GM19238 (cell line): ENCODE results near the gene SETD1A.
A peak's percentile ranks its signal among the peaks of the same experiment; 100 is the strongest.

Experiments
- DNase-seq: peaks from one replicate; pipeline ENCODE4 v3.0.0; 2011; ENCODE audit warnings: low spot score; ENCODE audit not compliant: insufficient read length

SETD1A gene

DNA sequence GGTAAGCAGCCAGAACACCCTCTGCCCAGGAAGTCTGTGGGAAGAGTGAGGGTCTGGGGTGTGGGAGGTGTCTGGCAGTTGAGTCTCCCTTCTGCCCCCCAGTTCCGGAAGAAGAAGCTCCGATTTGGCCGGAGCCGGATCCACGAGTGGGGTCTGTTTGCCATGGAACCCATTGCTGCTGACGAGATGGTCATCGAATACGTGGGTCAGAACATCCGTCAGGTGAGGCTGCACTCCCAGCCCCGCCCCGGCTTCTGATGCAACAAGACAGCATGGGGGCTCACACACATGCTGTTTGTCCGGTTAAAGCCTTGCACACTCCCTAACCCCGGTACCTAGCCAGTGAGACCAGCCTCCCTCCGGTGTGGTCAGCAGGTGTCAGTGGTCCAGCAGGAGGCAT lies 23.4 kb downstream of the SETD1A start:
- no peak for DNase-seq

DNA sequence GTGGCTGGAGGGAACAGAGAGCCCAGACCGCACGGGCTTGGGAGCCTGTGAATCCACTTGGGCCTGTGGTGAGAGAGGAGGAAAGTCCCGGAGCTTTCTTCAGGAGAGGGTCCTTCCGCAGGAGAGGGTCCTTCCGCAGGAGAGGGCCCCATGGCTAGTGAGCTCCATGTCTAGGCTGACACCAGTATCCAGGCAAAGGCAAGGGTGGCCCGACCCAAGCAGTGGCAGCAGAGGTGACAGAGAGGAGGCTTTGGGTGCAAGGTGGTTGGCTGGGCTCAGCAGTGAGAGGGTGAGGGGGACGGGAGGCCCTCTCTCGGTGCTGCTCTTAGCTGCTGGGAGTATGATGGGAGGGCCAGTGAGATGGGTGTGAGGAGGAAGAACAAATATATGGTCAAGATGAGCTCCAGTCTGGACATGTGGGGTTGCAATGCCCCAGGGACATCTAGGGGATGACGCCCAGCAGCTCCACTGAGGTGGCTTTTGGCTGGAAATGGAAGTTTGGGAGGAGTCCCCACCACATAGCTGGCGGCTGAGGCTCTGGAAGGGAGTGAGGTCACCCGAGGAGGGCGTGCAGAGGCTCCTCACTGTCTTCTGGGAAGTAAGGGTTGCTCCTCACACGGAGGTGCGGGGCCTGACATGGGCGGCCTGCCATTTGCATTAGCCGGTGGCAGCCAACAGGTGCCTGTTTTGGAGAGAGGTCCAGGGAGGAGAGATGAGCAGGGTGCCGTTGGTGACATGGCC lies 25.2 kb downstream of the SETD1A start:
- no peak for DNase-seq

DNA sequence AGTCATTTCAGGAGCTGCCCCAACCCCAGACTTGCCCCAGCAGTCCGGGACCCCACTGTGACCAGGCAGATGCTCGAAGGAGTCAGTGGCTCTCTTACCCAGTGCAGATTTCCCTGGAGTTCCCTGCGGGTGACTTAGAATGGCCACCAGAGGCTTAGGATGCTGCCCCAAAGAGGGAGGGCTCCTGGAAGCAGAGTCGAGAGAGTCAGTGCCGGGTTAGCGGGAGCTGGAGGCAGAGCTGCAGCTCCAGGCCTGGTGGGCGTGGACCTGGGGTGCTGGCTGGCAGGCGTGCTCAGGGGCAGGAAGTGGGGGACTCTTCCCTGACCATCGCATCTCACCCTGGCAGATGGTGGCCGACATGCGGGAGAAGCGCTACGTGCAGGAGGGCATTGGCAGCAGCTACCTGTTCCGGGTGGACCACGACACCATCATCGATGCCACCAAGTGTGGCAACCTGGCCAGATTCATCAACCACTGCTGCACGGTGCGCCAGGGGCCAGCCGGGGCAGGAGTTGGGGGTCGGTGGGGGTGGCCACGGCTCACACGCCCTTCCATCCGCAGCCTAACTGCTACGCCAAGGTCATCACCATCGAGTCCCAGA lies 25.8 kb downstream of the SETD1A start:
- DNase-seq: no peak

DNA sequence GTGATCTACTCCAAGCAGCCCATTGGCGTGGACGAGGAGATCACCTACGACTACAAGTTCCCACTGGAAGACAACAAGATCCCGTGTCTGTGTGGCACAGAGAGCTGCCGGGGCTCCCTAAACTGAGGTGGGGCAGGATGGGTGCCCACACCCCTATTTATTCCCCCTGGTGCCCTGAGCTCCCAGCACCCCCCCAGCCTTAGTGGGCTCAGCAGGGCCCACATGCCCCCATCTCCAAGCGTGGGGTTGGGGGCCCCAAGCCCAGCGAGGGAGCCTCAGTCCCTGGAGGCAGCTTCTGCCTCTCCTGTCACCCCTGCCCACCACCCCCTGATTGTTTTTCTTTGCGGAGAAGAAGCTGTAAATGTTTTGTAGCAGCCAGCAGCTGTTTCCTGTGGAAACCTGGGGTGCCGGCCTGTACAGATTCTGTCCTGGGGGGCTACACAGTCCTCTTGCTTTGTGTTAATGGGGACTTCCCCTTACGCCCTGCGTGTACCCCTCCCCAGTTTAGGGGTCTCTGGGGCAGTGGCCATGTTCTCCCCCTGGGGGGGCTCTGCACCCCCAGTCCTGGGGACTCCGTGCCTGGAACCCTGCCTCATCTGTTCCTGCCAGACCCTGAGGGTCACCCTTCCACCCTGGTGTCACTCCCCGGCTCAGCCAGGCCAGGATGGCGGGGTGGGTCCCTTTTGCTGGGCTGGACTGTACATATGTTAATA lies 26.5 kb downstream of the SETD1A start:
- no peak for DNase-seq

DNA sequence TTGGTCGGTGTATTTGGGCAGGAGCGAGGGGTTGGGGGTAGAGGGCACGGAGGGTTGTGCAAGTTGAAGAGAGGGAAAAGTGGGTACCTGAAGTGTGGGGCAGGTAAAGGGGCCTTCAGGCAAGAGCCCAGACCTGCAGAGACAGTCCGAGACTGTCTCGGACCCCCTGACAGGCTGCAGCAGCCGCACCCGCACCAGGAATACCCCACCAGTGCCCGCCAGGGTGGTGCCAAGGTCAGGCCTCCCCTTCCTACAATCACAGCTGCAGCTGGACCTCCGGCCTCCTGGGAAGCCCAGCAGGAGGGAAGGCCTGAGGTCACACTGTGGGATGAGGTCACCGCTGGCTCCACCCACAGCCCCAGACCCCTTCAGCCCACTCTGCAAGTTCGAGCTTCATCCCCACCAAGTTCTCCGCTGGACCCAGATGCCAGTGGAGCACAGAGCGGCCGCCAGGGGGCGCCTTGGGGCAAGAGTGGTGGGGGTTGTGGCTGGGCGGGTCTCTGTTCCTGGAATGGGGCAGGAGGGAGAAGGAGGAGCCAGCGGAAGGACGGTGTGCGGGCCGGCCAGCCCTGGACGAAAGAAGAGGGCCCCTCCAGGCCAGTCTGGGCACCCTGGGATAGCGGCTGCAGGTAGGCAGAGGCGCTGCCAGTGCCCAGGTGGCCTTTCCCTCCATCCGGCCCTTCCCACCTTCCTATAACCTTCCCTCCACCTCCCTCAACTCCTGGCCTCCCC lies 27.3 kb downstream of the SETD1A start, which contains the start of gene HSD3B7:
Gene HSD3B7 (plus strand): TSS at position 539 of the 732 bp plus-strand sequence. CDS start 452 bp downstream, outside the sequence.
- peak; percentile 92 for DNase-seq

DNA sequence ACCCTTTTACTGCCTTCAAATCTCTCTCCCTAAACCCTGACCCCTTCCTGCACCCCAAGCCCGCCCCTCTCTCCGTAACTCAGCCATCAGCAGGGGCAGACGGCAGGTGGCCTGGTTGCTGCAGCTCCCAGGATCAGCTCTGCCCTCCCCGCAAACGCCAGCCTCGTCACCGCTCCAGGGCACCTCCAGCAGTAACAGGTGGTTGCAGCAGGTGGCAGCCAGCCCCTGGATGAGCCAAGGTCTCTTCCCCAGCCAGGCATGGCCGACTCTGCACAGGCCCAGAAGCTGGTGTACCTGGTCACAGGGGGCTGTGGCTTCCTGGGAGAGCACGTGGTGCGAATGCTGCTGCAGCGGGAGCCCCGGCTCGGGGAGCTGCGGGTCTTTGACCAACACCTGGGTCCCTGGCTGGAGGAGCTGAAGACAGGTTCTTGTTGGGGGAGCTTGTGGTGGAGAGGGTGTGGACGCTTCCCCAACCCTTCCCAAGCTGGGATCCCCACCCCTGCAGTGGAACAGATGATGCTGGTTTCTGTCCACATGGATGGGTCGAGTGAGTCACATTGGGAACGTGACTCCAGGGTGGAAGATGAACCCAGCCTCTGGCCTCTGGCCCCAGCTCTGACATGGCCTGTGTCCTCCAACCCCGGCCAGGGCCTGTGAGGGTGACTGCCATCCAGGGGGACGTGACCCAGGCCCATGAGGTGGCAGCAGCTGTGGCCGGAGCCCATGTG lies 28.0 kb downstream of the SETD1A start:
- no peak for DNase-seq

DNA sequence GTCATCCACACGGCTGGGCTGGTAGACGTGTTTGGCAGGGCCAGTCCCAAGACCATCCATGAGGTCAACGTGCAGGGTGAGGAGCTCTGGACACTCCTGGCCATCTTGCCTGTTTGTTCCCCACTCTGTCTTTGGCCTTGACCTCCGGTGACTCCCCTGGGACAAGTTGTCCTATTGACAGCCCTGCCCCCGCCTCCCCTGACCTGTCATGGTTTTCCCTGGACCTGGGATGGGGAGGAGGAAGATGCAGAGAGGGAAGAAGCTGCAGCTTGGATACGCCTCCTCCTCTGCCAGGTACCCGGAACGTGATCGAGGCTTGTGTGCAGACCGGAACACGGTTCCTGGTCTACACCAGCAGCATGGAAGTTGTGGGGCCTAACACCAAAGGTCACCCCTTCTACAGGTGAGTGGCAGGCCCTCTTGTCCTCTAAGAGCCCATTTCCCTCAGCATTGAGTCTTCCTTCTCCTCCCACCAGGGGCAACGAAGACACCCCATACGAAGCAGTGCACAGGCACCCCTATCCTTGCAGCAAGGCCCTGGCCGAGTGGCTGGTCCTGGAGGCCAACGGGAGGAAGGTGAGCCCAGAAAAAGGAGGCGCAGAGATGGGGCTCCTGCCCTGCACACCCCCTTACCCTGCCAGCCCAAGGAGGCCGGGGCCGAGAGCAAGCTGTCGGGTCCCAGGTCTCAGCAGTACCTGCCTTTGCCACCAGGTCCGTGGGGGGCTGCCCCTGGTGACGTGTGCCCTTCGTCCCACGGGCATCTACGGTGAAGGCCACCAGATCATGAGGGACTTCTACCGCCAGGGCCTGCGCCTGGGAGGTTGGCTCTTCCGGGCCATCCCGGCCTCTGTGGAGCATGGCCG lies 28.8 kb downstream of the SETD1A start:
- no peak for DNase-seq

DNA sequence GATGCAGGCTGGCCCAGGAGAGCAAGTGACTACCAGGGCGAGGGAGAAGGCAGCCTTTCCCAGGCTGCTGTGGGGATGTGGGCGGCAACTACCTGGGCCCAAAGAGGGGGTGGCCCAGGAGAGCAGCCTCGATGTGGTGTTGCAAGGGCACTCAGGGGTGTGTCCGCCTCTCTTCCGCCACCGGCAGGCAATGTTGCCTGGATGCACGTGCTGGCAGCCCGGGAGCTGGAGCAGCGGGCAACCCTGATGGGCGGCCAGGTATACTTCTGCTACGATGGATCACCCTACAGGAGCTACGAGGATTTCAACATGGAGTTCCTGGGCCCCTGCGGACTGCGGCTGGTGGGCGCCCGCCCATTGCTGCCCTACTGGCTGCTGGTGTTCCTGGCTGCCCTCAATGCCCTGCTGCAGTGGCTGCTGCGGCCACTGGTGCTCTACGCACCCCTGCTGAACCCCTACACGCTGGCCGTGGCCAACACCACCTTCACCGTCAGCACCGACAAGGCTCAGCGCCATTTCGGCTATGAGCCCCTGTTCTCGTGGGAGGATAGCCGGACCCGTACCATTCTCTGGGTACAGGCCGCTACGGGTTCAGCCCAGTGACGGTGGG lies 30.1 kb downstream of the SETD1A start:
- no peak for DNase-seq

DNA sequence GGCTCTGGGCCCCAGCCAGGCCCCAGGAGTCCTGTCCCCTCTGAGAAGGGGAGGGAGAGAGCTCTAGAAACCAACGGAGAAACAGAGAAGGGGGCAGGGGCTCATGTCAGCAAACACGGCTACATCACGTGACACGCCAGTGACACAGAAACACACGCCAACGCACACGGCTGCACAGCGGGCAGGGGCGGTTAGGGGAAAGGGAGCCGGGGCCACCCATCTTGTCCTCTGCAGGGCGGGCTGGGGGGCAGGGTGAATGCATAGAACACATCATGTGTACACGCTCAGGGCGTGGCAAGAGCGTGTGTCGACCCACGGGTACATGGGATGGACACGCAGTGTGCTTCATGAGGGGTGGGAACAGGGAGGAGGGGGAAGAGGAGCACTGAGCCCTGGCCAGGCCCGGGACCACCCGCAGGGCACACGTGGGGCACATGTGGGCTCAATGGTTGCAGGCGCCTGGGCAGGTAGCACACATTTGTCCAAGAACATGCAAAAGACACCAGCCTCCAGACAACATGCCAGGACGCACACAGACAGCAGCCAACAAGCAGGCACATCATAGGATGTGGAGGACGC lies 32.0 kb downstream of the SETD1A start:
- DNase-seq: no peak

DNA sequence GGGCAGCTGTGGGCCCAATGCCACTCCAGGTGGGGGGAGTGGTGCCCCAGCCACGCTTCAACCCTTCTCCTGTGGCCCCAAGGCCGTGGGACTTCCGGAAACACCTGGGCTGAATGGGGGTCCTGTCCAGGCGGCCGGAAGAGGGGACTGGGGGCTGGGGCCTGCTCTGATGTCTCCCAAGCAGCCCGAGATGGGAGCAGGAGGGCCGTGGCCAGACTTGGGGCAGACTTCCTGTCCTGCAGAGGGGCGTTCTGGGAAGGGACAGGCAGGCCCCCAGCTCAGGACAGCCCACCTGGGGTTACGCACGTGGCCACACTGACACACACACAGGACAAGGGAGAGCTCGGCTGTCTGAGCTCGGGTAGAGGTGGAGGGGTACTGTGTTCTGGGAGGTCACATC lies 32.6 kb downstream of the SETD1A start:
- no peak for DNase-seq

DNA sequence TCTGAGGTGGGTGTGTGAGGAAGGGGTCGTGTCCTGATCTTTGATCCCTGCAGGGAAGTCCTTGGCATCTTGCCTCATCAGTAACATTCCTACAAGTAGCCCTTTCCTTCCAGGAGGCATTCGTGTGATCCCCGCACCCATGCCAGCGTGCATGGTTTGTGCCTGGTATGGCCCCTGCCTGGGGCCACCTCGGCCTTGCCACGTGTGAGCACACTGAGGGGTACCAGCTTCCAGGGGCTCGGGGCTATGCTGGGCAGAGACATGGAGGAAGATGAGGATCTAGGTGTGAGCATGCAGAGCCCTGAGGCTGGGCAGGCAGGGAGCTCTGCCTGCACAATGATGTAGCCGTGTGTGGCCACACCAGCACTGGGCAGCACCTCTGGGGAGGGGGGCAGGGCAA lies 33.5 kb downstream of the SETD1A start:
- DNase-seq: no peak

DNA sequence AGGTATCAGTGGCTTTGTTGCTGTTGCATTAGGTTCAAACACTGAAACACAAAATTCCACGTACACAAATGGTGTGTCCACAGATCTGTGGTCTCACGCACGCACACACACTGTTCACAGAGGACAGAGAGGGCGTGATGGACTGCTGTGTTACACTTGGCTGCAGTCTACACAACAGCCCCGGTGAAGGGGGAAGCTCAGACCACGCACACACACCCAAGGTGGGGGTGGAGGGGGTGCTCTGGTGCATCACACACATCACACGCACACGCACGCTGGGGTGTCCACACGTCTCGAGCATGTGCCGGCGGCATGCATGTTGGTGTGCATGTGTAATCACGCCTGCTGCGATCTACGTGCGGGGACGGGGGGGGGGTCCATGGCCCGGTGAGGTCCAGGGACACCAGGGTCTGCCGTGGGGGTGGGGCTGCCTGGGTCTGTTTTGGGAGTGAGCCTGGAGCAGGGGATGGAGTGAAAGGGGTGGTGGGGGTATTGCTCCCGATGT lies 34.8 kb downstream of the SETD1A start:
- DNase-seq: no peak

DNA sequence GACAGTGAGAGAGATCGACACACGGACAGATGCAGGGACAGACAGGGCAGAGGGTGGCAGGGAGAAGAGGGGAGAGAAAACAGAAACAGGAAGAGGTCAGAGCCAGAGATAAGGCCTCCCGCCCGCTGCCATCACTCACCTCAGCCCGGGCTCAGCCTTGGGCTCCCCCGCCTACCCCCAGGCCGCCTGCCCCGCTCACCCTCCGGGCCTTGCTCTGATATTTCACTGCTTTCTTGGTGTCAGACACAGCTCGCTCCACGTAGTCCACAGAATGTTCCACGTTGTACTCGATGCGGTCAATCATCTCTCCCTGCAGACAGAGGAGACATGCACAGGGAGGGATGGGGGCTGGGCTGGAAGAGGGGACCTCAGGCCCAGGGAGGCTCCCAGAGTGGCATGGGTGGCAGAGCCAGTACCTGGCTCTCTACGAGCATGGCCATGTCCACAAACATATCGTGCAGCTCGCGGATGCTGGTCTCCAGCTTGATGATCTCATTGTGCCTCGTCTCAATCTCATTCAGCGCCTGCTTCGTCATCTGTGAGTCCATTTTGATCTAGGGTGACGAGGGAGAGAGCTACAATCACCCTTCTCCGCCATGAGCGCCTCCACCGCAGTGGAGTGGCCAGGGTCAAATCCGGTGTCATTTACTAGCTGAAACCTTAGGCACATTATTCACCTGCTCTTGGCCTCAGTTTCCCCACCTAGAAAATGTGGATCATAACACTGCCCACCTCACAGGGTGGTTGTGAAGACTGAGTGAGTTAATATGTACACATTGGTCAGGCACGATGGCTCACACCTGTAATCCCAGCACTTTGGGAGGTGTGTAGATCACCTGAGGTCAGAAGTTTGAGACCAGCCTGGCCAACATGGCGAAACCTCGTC lies 35.6 kb downstream of the SETD1A start:
- DNase-seq: no peak

DNA sequence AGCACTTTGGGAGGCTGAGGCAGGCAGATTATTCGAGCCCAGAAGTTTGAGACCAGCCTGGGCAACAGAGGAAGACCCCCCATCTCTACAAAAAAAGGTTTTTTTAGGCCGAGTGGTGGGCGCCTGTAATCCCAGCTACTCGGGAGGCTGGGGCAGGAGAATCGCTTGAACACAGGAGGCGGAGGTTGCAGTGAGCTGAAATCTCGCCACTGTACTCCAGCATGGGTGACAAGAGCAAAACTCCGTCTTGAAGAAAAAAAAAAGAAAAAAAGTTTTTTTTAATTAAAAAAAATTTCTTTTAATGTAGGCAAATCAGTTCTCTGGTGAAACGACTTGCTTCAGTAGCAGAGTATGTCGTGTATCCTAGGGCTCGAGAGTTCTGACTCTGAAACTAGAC lies 38.4 kb downstream of the SETD1A start:
- no peak for DNase-seq

DNA sequence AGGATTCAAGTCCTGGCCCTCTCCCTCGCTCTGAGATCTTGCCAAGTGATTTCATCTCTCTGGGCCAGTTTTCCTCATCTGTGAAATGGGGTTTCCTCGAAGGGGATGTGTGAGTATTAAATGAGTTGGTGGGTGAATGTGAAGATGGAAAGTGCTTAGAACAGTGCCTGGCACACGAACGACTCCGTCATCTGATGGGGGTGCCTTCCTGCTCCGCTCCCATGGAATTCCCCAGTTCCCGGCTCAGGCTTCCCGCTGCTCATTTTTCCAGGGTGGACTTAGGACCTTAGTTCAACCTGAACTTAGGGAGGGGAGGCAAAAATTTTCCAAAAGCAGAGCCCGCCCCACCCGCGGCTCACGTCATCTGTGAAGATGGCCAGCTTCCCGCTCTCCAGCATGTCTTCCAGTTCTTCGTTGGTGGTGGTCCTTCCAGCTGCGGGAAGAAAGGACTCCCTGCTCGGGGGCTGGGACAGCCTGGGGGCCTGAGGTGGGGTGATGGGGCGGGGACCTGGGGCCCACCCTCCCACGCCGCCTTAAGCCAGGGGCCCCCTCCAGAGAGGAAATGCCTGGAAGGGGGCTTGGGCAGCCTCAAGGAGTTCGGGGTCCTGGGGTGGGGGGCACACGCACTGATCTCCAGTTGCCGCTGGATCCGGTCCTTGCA lies 38.9 kb downstream of the SETD1A start:
- DNase-seq: no peak

DNA sequence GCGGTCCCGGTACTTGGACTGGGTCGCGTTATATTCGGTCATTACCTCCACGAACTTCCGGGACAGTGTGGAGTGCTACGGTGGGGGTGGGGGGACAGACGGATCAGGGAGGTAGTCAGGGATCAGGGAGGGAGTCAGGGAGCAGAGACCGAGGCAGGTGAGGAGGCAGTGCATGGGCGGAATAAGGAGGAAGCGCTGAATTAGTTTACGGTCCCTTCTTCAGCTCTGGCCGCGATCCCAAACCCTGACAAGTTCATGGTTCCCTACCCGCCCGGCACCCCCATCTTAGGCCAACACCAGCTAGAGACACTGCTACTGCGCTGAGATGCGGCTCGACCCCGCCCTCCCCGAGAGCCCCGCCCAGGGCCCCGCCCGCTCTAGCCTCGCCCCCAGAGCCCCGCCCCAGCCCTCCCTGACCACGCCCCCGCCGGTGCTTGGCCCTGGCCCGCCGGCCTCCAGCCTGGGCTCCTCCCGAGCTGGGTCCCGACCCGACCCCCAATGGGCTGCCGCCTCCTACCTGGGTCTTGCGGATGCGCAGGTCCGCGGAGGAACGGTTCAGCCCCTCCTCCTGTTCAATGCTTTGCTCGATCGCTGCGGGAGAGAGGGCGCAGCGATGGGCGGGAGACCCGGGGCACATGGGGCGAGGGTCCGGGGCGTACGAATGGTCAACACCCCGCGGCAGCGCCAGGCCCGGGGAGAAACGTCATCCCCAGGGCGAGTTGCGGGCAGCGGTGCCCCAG lies 39.6 kb downstream of the SETD1A start:
- peak; percentile 98 for DNase-seq
